Neural progenitor cell (in vitro differentiated cells): ENCODE results near the gene SLC41A1.

ENCODE experiments used
- EZH2 ChIP-seq: fragments of 200-600 bp; sonication (generic); IDR thresholded peaks from 2 replicates; pipeline ENCODE4 v1.6.1; 2017; ENCODE audit warnings: antibody characterized with exemption, mild to moderate bottlenecking, moderate library complexity
- TF ChIP-seq, protein P1 (sequence below): fragments of 200-600 bp; sonication (generic); IDR thresholded peaks from 2 replicates; pipeline ENCODE4 v1.5.1; 2017; ENCODE audit warnings: antibody characterized with exemption, mild to moderate bottlenecking

DNA sequence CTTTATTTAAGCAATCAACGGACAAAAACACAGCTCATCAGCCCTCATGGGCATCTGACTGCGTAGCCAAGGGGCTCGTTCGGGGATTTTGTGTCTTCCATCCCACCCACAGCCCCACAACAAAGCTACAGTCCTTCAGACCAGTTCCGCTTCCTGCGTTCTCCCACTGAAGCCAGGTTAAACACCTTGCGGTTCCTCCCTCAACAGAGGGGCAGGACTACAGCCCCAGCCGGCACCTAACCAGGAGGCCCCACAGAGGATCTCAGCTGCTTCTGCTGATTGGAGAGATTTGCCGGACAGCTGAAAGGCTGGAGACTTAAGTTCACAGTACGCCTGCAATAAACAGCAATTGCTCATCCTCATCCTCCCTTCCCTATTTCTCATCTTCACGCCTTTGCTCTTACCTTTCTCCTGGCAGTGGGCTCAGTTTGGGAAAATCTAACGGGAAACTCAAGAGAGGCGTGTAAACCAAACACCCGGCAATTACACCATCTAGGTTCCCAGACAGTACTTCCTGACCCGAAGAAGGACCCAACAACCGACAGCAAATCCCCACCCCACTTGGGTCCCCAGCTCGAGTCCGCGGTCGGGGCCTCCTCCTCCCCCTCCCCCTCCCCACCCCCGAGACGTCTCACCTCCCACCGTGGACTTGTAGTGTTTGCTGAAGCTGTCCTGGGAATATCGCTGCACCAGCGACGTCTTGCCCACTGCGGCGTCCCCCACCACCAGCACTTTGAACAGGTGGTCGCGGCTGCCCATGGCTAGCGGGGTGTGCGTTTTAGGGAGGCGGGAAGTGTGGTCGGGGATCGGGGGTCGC lies 38.6 kb downstream of the SLC41A1 start:
- TF ChIP-seq, protein P1, sequence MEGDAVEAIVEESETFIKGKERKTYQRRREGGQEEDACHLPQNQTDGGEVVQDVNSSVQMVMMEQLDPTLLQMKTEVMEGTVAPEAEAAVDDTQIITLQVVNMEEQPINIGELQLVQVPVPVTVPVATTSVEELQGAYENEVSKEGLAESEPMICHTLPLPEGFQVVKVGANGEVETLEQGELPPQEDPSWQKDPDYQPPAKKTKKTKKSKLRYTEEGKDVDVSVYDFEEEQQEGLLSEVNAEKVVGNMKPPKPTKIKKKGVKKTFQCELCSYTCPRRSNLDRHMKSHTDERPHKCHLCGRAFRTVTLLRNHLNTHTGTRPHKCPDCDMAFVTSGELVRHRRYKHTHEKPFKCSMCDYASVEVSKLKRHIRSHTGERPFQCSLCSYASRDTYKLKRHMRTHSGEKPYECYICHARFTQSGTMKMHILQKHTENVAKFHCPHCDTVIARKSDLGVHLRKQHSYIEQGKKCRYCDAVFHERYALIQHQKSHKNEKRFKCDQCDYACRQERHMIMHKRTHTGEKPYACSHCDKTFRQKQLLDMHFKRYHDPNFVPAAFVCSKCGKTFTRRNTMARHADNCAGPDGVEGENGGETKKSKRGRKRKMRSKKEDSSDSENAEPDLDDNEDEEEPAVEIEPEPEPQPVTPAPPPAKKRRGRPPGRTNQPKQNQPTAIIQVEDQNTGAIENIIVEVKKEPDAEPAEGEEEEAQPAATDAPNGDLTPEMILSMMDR = no peak
- TF ChIP-seq EZH2 = peak; percentile 75
